Astrocyte of the cerebellum (primary cell): Measurements from ENCODE around the gene BLMH.

ENCODE experiments used
- DNase-seq: peaks from one replicate; pipeline ENCODE4 v3.0.0-alpha.2; 2011; ENCODE audit warnings: low read depth
- H3K4me3 ChIP-seq: 2 replicates; pipeline ENCODE4 v1.5.1; 2011; ENCODE audit warnings: mild to moderate bottlenecking, low read depth, low read length, moderate library complexity
- CTCF ChIP-seq: IDR thresholded peaks from 2 replicates; pipeline ENCODE4 v1.5.1; 2012; ENCODE audit warnings: low read length, low read depth, moderate library complexity, mild to moderate bottlenecking; ENCODE audit errors: missing control alignments
- in situ Hi-C: cut with HindIII; loops from 2 replicates; pipeline ENCODE4 v1.10.0; 2017; ENCODE audit warnings: low sequenced_read_pairs

BLMH gene

GRCh38 chr17:30296499-30297080, 4.8 kb upstream of the BLMH start:
- TF ChIP-seq CTCF = no peak
- no peak for DNase-seq
- in situ Hi-C loops = no loop called here
- H3K4me3 ChIP-seq = no peak overlapping the region

- in situ Hi-C loops = no loop called here
- no peak for DNase-seq
- H3K4me3 ChIP-seq = peak overlapping the region; percentile 92
- TF ChIP-seq CTCF = no peak
Observed at GRCh38 chr17:30292286-30292858, 628 bp upstream of the BLMH start.

- in situ Hi-C loops = no loop called here
- DNase-seq = no peak
- TF ChIP-seq CTCF = no peak
- peak overlapping the region; percentile 92 for H3K4me3 ChIP-seq
Observed at GRCh38 chr17:30290696-30291542, 825 bp downstream of the BLMH start.

- no peak overlapping the region for H3K4me3 ChIP-seq
- no peak for DNase-seq
- in situ Hi-C loops = no loop called here
- no peak for TF ChIP-seq CTCF
Observed at GRCh38 chr17:30290077-30290476, 1.7 kb downstream of the BLMH start.

GRCh38 chr17:30279156-30279555, 12.6 kb downstream of the BLMH start:
- no peak for DNase-seq
- no peak overlapping the region for H3K4me3 ChIP-seq
- in situ Hi-C loops = no loop called here
- TF ChIP-seq CTCF = no peak

GRCh38 chr17:30278032-30278431, 13.7 kb downstream of the BLMH start:
- peak; percentile 58 for TF ChIP-seq CTCF
- in situ Hi-C loops = no loop called here
- no peak for DNase-seq

More at GRCh38 chr17:30278032-30278431, 13.7 kb downstream of the BLMH start:
- H3K4me3 ChIP-seq = no peak overlapping the region
